Left ventricle myocardium superior (tissue), 1 donor: Measurements from ENCODE around the gene SOX15. TPM values are rescaled to one million over a fixed set of nuclear protein-coding genes. Genes with fewer than 3 reads are reported as not detected.

Source experiments
- ATAC-seq: fragments of 200-7000 bp; cut with Tn5 transposase; one replicate; pipeline ENCODE4 v1.9.1; 2020; ENCODE audit warnings: mild to moderate bottlenecking, moderate library complexity
- DNase-seq: peaks from one replicate; pipeline ENCODE4 v3.0.0-alpha.2; 2020
- intact Hi-C: fragments of 100-400 bp; cut with micrococcal nuclease; formaldehyde crosslinking; loops from one replicate; pipeline ENCODE4 v1.11.0; 2022
- total RNA-seq: library from RNA; stranded (reverse); fragmentation: NEBNext Ultra II Directional; extraction: Animal tissue kit (Norgen Biotek cat#: 25700); gene quantifications from one replicate; pipeline ENCODE4 v1.2.1, GENCODE V29; 2021
- donor health status: DM: no; HTN: yes; CAD: no; lungs with severe emphysema.

The SOX15 gene
- total RNA-seq, 1 donor from 2014 or later: 1.2 TPM

DNA sequence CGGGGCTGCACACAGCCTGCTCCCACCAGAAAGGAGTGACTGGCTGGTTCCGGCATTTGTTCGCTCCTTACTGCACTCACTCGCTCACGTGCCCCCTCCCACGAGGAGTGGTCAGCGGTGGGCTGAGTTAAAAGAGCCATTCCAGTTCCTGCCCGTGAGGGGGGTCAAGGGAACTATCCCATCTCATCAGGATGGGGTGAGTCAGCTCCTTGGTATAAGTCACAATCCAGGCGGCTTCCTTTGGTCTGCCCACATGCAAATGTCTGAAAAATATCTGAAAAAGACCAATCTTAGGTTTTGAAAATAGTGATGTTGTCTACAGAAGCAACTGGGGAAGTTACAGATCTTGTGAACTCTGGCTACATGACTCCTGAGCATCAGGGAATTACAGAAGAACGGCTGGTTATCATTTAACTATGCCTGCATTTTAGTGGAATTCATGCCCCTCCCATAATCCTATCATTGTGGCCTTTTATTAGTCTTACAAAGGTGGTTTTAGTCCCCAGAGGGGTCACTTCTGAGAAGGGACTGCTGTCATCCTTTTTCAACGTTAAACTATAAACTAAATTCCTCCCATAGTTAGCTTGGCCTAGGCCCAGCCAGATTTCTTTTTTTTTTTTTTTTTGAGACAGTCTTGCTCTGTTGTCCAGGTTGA, 50.9 kb downstream of the SOX15 start:
- DNase-seq (no peak), ATAC-seq (no peak)
- intact Hi-C loops: no loop called here

Other genes with a start within 250 kb of the SOX15 start
- 3.6 TPM for gene KCTD11, start 237.9 kb downstream of the SOX15 start, total RNA-seq
- gene TMEM95, start 234.9 kb downstream of the SOX15 start, total RNA-seq: not detected
- gene TNK1, start 209.0 kb downstream of the SOX15 start, total RNA-seq: 2.2 TPM
- 16.1 TPM for gene PLSCR3, start 195.6 kb downstream of the SOX15 start, total RNA-seq
- gene TMEM256, start 186.0 kb downstream of the SOX15 start, total RNA-seq: 53.5 TPM
- 6.5 TPM for gene NLGN2, start 182.2 kb downstream of the SOX15 start, total RNA-seq
- gene SPEM1, start 169.8 kb downstream of the SOX15 start, total RNA-seq: not detected
- gene SPEM2, start 164.5 kb downstream of the SOX15 start, total RNA-seq: not detected
- gene SPEM3, start 161.2 kb downstream of the SOX15 start, total RNA-seq: not detected
- 2.1 TPM for gene TMEM102, start 154.7 kb downstream of the SOX15 start, total RNA-seq
- gene FGF11, start 150.6 kb downstream of the SOX15 start, total RNA-seq: 13.8 TPM
- gene CHRNB1, start 145.0 kb downstream of the SOX15 start, total RNA-seq: 9.6 TPM
- 70.9 TPM for gene ZBTB4, start 110.5 kb downstream of the SOX15 start, total RNA-seq
- gene SLC35G6, start 108.6 kb downstream of the SOX15 start, total RNA-seq: not detected
- 39.1 TPM for gene POLR2A, start 105.7 kb downstream of the SOX15 start, total RNA-seq
- gene TNFSF12, start 41.0 kb downstream of the SOX15 start, total RNA-seq: 36.9 TPM
- gene TNFSF13, start 31.3 kb downstream of the SOX15 start, total RNA-seq: 8.5 TPM
- 32.8 TPM for gene SENP3, start 28.2 kb downstream of the SOX15 start, total RNA-seq
- gene CD68, start 10.5 kb downstream of the SOX15 start, total RNA-seq: 26.6 TPM
- gene MPDU1, start 6.2 kb downstream of the SOX15 start, total RNA-seq: 28.0 TPM
- 103 TPM for gene FXR2, start 24.8 kb upstream of the SOX15 start, total RNA-seq
- 74.4 TPM for gene SAT2, start 37.7 kb upstream of the SOX15 start, total RNA-seq
- gene SHBG, start 40.0 kb upstream of the SOX15 start, total RNA-seq: not detected
- 3.2 TPM for gene ATP1B2, start 60.8 kb upstream of the SOX15 start, total RNA-seq
- 13.7 TPM for gene TP53, start 97.4 kb upstream of the SOX15 start, total RNA-seq
- 5.3 TPM for gene WRAP53, start 98.4 kb upstream of the SOX15 start, total RNA-seq
- gene EFNB3, start 115.1 kb upstream of the SOX15 start, total RNA-seq: 0.25 TPM
- gene DNAH2, start 127.7 kb upstream of the SOX15 start, total RNA-seq: 0.05 TPM
- 28.1 TPM for gene KDM6B, start 244.1 kb upstream of the SOX15 start, total RNA-seq